GM19463 (cell line): ENCODE results near the gene SPHK2.
"Not testable (repeated sequence)": the region's sequence is repeated elsewhere in the genome, so short reads cannot be mapped to it uniquely, and the experiment has no call there.

Source experiments
- ATAC-seq: cut with Tn5 transposase; IDR thresholded peaks from one replicate; pipeline ENCODE4 v1.9.1; 2021; ENCODE audit warnings: mild to moderate bottlenecking, moderate library complexity; ENCODE audit not compliant: unreplicated experiment

Gene SPHK2

DNA sequence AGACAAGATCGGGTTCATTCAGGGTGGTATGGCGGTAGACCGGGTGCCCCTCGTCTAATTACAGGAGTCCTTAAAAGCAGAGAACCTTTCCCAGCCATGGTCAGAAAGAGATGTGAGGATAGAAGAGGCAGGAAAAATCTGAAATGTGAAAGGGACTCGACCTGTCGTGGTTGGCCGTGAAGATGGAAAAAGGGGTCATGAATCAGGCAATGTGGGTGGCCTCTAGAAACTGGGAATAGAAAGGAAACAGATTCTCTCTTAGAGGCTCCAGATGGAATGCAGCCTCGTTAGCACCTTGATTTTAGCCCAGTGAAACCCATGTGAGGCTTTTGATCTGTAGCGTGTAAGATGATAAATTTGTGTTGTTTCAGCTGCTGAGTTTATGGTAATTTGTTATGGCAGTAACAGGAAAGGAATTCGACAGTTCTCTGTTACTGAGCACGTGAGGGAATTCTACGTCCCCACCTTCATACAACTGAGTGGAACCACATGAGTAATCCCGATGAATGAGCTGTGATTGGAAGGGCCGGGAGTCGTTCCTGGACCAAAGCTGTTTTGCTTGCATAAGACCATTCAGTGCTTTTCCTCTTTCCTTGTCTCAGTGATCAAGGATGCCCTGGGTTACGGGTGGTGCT lies 37.7 kb downstream of the SPHK2 start:
- ATAC-seq, result no peak

DNA sequence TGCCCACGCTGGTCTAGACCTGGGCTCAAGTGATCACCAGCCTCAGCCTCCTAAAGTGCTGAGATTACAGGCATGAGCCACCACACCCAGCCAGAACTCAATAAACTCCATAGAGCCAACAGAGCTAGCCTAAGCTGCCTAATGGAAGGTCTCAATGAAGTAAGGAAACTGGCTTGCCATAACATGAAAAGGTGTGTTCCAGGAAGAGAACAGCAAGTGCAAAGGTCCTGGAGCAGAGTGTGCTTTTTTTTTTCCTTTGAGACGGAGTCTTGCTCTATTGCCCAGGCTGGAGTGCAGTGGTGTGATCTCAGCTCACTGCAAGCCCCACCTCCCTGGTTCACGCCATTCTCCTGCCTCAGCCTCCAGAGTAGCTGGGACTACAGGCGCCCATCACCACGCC lies 38.5 kb downstream of the SPHK2 start:
- ATAC-seq, result not testable (repeated sequence)

DNA sequence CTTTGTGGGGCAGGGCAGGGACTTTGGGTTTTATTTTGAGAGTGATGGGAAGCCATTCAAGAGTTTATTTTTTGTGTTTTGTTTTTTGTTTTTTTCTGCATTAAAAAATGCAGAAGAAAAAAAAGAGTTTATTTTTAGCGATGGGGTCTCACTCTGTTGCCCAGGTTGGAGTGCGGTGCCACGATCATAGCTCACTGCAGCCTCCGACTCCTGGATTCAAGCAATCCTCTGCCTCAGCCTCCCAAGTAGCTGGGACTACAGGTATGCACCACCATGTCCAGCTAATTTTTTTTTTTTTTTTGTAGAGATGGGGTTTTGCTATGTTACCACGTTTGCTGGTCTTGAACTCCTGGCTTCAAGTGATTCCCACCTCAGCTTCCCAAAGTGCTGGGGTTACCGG lies 39.2 kb downstream of the SPHK2 start:
- no peak for ATAC-seq

DNA sequence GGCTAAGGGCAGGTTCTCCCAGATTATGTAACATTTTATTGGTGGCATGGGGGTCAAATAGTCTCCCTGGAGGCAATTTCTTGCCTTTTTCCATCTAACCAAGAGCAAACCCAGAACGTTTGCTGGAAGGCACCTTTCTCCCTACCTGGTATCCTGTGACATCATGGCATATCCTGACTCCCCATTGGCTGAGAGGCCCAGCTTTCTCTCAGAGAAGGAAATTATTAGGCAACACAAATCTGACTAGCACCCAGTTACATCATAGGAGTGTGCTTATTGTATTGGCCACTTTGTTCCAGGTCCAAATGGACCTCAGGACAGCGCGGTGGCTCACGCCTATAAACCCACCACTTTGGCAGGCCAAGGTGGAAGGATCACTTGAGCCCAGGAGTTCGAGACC lies 40.5 kb downstream of the SPHK2 start:
- no peak for ATAC-seq

DNA sequence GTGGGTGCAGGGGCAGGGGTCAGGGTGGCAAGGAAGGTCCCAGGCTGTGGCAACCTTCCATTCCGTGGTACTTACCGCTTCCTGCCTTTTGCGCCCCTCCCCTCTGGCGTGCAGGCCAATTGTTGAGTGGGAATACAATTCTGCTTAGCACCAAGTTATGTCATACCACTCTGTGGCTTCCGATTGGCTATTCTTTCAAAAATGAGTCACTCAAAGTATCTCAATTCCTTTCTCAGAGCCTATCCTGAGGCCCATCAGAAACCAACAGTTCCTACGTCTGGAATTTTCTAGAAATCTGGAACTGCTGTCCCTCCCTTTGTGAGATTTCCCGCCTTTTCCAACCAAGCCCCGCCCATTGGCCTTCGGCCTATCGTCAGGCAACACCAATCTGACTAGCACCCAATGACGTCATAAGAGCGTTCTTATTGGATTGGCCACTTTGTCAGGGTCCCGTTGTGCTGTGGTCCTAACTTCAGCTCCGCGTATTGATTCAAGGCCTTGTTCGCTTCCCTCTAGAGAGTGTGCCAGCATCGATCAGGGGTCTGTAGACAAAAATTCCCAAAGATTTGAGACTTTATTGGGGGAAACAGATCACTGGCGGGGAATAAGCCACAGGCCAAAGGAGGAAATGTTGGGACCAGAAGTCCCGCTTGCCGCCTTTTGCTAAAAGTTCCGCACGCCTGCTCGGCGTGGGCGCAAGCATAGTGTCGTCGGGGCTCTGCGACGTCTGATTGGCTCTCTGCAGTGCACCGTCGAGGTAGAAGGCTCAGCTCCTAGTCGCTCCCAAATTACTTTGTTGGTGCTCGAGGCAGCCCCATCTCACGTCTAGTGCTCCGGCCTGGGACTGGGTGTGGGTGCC lies 41.8 kb downstream of the SPHK2 start:
- ATAC-seq, result peak; percentile 66

DNA sequence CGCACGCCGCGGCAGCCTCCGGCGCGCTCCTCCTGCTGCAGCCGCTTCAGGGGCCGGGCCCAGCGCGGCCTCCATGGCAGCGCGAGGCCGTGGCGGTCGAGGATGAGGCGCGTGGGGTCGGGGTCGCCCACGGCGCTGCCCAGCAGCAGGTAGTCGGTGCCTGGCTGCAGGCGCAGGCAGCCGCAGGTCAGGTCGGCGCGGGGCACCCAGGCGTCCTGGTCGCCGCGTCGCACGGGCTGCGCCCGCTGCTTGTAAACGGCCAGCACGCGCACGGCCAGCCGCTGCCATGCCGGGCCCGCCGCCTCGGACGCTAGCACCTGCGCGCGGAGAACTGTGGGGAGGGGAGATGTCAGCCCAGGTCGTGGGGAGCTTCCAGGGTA lies 42.4 kb downstream of the SPHK2 start:
- ATAC-seq, result no peak

DNA sequence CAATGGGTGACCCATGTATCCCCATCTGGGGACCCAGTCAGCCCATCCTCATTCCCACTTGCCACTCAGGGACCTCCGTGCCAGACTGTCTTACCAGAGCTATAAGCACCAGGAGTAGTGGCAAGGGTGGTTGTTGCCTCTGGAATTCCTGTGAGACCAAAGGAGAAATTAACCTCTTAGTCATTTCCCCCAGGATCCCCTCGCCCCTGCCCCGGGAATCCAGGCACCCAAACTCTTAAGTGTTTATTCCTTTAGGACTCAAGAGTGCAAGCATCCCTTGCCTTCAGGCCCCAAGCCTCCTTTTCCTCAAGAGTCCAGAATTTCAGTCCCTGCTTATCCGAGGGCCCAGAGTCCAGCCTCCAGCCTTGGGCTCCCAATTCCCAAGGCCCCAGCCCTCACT lies 44.4 kb downstream of the SPHK2 start:
- ATAC-seq, result no peak

DNA sequence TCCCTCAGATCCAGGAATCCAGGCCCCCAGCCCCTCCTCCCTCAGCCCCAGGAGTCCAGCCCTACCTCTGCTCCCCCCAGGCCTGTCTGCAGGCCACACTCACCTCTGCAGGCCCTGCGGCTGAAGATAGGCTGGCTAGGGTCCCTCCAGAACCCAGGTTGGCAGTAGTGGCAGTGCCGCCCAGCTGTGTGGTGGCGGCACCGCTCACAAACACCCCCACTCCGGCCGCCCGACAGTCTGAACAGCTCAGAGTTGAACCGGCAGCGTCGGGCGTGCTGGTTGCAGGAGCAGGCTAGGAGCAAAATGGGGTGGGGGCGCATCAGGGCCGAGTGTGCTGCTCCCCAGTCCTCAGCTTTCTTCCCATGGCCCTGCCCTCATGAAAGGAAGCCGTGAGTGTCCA lies 45.2 kb downstream of the SPHK2 start:
- ATAC-seq, result no peak

DNA sequence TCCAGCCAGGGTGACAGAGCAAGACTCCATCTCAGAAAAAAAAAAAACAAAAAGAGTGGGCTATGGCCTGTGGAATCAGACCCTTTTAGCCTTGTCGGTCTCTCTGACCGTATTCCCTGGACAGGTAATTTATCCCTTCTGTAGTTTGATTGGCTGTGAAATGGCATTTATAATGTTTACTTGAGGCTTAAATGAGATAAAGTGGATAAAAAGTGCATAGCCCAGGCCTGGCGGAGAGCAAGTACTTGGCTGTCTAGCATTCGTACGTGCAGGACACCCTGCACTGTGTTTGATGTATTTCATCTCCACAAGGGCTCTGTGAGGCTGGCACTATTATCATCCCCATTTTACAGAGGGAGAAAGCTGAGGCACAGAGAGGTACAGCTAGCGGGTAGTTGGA lies 46.5 kb downstream of the SPHK2 start:
- no peak for ATAC-seq

DNA sequence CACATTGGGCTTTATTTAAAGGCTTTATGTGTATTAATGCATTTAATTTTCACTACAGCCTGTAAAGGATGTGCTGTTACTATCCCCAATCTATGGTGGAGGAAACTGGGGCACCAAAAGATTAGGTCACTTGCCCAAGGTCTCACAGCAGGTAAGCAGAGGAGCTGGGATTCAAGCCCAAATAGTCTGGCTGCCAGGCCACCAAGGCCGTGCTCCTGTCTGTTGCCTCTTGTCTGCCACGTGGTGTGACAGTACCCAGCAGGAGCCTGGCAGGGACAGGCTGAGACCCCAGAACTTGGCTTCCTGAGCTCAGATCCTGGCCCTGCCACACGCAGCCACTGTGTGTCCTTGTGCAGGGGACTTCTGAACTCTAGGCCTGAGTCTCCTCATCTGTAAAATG lies 49.0 kb downstream of the SPHK2 start:
- no peak for ATAC-seq

DNA sequence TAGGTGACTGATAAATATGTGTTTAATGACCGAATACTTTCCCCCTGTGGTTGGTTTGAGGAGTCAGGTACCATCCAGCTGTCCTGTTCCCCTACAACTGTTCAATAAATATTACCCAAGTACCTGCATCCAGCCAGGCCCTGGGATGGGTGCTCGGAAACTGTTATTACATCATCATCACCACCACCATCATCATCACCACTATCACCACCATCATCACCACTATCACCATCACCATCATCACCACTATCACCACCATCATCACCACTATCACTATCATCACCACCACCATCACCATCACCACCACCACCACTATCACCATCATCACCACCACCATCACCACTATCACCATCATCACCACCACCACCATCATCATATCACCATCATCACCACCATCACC lies 49.5 kb downstream of the SPHK2 start:
- no peak for ATAC-seq

DNA sequence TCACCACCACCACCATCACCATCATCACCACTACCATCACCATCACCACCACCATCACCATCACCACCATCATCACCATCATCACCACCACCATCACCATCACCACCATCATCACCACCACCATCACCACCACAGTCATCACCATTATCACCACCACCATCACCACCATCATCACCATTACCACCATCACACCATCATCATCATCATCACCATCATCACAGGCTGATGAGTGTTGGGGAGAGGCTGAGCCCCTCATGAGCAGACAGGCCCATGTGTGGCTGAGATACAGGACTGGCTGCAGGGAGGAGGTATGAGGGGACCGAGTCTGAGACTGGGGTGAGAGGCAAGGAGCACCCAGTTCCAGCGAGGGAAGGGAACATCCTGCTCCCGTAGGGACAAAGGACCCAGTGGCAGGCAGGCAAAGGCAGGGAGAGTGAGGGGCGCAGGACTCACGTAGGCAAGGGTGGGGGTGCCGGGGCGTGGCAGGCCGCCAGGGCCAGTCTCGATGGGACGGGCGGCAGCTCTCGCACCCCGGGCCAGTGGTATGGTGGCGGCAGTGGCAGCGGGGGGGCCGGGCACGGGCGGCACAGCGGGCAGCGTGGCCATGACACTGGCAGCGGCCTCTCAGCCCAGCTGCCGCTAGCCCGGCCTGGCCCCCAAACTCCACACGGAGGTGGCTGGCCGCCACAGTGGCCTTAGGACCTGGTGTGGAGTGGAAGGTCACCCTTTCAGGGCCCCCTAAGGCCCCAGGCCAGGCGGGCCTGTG lies 50.8 kb downstream of the SPHK2 start:
- ATAC-seq, result no peak

DNA sequence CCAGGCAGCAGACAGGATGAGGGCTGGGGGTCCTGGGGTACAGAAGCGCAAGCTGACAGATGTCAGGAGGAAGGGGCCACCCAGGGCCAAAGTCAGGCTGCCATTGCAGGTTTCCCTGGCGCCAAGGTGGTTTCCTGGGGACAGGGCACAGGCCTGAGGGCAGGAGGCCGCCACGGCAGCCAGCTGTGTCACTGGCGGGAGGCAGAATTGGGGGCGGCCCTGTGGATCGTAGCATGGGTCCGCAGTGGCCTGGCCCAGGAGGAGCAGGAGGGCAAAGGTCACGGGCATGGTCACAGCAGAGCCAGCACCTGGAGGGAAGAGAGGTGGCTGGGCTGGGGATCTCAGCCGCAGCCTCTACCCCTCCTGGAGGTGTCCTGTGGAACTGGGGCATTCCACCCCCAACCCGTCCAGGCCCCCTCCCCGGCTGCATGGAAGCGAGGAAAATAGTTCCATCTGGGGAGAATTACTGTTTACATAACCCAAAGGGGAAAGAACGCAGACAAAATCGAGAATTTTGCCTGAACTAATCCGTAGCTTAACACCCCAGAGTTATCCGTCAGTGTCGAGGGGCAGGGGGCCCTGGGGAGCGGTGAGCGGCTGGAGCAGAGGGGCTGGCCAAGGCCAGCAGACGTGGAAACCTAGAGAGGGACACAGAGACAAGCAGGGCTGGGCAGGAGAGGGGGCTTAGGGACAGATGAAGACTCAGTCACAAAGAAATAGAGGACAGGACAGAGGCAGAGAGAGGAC lies 51.6 kb downstream of the SPHK2 start:
- ATAC-seq, result no peak

DNA sequence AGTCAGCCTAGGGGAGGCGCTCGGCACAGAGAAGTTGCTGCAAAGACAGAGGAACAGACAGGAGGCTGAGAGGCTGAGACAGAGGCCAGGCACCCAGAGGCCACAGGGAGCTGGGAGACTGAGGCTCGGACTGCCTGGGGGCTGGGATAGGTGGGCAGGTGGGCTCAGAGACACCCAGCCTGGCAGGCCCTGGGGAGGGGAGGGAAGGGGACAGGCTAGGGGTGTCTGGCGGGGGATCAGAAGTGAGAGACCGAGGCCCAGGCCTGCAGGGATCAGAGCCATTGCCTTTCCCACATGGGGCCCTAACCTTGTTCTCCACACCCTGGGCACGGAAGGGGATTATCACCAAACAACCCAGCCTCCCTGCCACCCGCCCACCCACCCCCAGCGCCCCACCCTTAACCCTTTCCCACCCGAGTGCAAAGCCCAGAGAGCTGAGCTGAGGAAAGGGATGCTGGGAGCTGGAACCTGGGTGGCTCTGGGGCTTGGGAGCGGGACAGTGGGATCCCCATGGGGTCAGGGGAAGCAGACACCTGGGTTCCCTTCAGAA lies 52.2 kb downstream of the SPHK2 start:
- ATAC-seq, result no peak

DNA sequence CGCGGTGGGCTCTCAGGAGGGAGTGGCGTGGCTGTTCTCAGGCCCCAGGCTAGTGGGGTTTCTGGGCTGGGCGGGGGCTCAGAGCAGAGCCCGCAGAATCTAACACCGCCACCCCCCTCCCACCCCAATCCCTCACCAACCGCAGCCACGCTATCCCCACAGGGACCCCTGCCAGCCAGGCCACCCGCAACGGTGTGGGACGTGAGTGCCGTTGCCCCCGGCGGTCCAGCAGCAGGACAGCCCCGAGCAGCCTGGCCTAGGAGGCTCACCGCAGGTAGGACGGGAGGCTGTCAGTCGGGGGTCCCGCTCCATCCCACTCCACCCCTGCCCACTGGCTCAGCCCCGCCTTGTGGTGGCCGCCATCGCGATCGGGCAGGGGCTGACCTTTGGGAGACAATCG lies 53.7 kb downstream of the SPHK2 start, which contains the start of gene NTN5:
NTN5 (minus strand) TSS at position 24 of the 400 bp plus-strand sequence. CDS start 2,031 bp downstream, outside the sequence.
- ATAC-seq, result no peak

DNA sequence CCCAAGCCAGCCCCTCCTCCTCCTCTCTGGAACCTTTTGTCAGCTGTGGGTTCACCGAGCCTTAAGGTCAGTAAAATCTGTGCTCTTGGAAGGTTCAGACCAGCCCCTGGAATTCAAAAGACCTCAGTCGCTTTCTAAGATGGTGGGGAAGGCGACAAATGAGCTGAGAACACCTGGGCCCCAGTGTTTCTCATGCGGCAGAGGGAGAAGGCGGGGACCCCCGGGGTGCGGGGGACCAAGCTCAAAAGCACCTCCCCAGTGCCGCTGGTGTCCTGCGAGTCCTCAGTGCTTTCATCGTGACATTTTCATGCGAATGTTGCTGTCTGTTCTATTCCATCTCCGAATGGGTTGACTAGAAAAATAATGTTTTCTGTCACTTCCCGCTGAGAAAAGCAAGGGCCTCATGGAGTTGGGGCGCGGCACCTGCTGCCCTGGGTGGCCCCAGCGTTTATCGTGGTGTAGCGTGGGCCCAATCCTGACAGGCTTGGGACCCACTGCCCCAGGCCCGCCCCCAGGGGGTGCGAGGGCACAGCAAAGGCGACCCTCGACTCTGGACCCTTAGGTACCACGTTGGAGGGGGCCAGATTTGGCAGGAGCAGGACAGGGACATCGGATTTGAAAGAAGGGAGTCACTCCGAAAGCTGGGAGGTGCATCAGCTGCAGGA lies 54.3 kb downstream of the SPHK2 start:
- no peak for ATAC-seq

DNA sequence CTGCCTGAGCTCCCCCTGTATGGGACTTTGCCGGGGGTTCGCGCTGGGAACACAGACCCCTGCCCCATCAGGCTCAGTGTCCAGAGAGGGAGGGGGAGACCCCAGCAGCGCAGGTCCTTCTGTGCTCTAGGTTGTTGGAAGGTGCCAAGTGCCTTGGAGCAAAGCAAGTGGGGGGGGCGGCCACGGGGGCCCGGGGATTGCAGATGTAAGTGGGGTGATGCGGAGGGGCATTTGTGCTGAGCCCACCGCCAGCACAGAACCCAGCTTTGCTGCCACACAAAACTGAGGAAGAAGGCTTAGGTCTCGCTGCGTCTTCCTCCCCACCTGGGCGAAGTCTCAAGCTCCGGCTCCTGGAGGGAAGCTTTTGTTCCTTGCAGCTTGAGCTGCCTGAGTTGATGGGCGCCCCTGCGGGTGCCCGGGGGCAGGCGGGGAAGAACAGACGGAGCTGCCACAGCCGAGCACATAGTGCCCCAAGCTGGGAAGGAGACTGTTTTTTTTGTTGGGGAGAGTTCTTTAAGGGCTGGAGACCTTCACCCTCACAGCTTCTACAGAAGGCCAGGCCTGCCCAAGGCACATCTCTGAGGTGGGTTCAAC lies 55.0 kb downstream of the SPHK2 start:
- ATAC-seq, result no peak

DNA sequence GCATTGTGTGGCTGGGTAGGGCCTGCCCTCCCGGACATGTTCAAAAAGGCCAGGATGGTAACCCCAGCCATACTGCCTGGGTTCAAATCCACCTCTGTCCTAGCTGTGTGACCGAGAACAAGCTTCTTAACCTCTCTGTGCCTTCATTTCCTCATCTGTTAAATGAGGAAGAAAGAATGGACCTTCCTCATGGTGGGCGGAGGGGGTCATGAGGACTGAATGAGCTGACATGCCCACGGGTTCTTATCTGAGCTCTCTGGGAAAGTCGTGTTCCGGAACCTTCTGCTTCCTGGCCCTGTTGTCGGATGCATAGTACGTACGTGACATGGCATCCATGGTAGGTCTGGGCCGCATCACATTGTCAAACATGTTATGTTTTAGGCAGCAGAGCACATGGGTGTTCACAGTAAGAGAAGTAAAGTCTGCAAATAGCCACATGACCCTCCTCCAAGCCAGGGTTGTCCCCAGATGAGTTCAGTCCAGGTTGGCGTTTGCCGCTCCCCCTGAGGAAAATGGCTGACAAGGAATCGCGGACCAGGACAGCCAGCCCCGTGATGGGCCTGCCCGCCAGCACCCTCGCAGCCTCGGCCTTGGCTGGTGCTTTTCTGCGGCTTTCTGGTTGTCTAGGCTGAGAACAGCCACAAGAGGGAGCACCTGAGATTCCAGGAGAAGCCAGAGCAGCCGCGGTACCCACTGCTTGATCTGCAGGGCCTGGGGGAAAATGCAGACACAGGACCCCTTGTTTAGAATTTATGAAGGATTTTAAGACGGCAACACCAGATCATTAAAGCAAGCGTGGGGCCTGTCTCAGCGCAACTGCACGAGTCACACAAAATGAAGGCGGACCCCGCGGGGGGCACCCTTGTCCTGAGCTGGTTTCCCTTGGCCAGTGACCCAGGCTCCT lies 55.9 kb downstream of the SPHK2 start:
- ATAC-seq, result no peak

DNA sequence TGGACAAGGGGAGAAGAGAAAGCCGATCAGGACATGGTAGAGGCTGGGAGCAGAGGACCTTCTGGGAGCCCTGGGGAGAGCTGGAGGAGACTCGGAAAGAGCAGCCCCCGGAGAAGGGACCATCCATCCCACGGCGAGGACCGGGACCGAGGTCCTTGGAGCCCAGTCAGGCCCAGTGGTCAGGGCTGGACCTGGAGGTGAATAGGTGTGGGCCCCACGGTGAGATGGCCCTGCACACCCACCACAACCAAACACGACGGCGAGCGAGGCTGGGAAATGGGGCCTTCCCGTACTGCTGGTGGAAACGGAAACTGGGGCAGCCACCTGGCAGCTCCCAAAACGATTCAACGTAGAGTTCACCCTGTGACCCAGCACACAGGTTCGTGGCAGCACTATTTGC lies 57.2 kb downstream of the SPHK2 start:
- no peak for ATAC-seq
